Measurements from ENCODE around the gene SUSD1.

- no peak for TF ChIP-seq POLR2A (IDR thresholded peaks at IDR 0.05)
- TF ChIP-seq CTCF (IDR thresholded peaks at IDR 0.05 in 8 of 11, conservative IDR thresholded peaks at IDR 0.05 in 3 of 11): no peak
Observed at GRCh38 chr9:112020680-112021596, 154.2 kb downstream of the SUSD1 start.

All from spleen (tissue), 7 donors.